ENCODE data around the gene PBRM1. TPM values are rescaled to one million over a fixed set of nuclear protein-coding genes. Genes with fewer than 3 reads are reported as not detected.

Gene PBRM1
- total and polyA plus RNA-seq, 2 donors (not counting 1 experiment from before 2014, with no cell fraction given), result 16.8 to 85.9 TPM

- Histone ChIP-seq H2AFZ (ENCODE audit: insufficient read depth, low read depth, low read length, poor library complexity, severe bottlenecking) (peak within 1 kb of the TSS; percentile 98), H3K4me1 (ENCODE audit: control insufficient read depth in 2 of 2, insufficient read depth in 2 of 2, low read length in 2 of 2) (peaks cover 40 to 44% of the 10 kb centered on the region in 2 donors), H4K20me1 (ENCODE audit: control insufficient read depth, insufficient read depth, low read length, poor library complexity, severe bottlenecking) (no peaks in the 10 kb centered on the region), H3K27me3 (replicated peaks in 1 of 4; ENCODE audit: control extremely low read depth in 1 of 4, control insufficient read depth in 3 of 4, insufficient read depth in 4 of 4, low read length in 3 of 4) (no peaks in the 10 kb centered on the region), H3K36me3 (replicated peaks in 1 of 2; ENCODE audit: control extremely low read depth in 1 of 2, control insufficient read depth in 1 of 2, extremely low read depth in 1 of 2, insufficient read depth in 2 of 2, low read length in 1 of 2) (peaks cover 5 to 13% of the 10 kb centered on the region in 2 experiments), H3K27ac (ENCODE audit: low read length in 2 of 2) (peak within 1 kb of the TSS; percentile 66 to 95), H3K79me2 (ENCODE audit: control insufficient read depth, insufficient read depth, low read length) (peaks cover 65% of the 10 kb centered on the region), H3K9ac (ENCODE audit: low read length) (peak within 1 kb of the TSS; percentile 96), H3K4me2 (replicated peaks; ENCODE audit: low read depth, low read length, poor library complexity, severe bottlenecking) (peak within 1 kb of the TSS; percentile 98), H3K4me3 (ENCODE audit: control extremely low read depth in 1 of 5, extremely low read depth in 1 of 5, insufficient read depth in 1 of 5, low read depth in 2 of 5, low read length in 4 of 5) (peak within 1 kb of the TSS; percentile 75 to 91 (median 82)), H3K9me3 (ENCODE audit: control extremely low read depth in 1 of 3, control insufficient read depth in 2 of 3, insufficient read depth in 1 of 3, low read length in 2 of 3) (no peaks in the 10 kb centered on the region)
- DNase-seq, result peak; percentile 97
- H3K4me1 Mint-ChIP-seq, result peaks cover 46% of the 10 kb centered on the region
- H3K9me3 Mint-ChIP-seq (ENCODE audit: insufficient read depth), result no peaks in the 10 kb centered on the region
- ChIA-PET POLR2A (interaction anchor here (0.6 to 2.0 kb wide), 3 partner anchors 20 to 157 kb away, joined by 3 to 9 read pairs (median 6); partner anchors contain the start of genes GNL3, NEK4 and PBRM1), CTCF (interaction anchor here (0.7 kb wide), 1 partner anchor 10 kb away, joined by 3 read pairs; no protein-coding TSS in a partner anchor)
- peak; percentile 86 for ATAC-seq (ENCODE audit: low read depth)
- H3K27me3 Mint-ChIP-seq, result no peaks in the 10 kb centered on the region
- WGBS (ENCODE audit: insufficient coverage), result under 1% methylated on average over 91 of the region's 94 CpGs
- no peak for TF ChIP-seq CTCF (IDR thresholded peaks at IDR 0.05)
- no peak for TF ChIP-seq EZH2 (IDR thresholded peaks at IDR 0.05; ENCODE audit: borderline replicate concordance, insufficient read depth, low read depth, low read length, poor library complexity, severe bottlenecking)
- H3K27ac Mint-ChIP-seq, result peak within 1 kb of the TSS; percentile 97
- peak within 1 kb of the TSS; percentile 96 for H3K4me3 Mint-ChIP-seq
- intact Hi-C loops (cut with micrococcal nuclease), result loop anchor here (1.0 to 10.0 kb wide), 8 partner anchors 21 to 731 kb away; partner anchors contain the start of genes ABHD14A, ABHD14B, DCP1A and NEK4
Observed at GRCh38 chr3:52705688-52706686, 20.3 kb upstream of the PBRM1 start, which contains the start of the genes GLT8D1 and SPCS1. Gene GLT8D1 (minus strand): TSS chr3:52705791. CDS start chr3:52700460, 5,331 bp downstream. Gene SPCS1 (plus strand): TSS chr3:52706106. CDS start chr3:52706247, 141 bp downstream.
